BLaER1 (cell line): Measurements from ENCODE around the gene TMEM178B.
"Not testable (repeated sequence)": the region's sequence is repeated elsewhere in the genome, so short reads cannot be mapped to it uniquely, and the experiment has no call there.

Experiments used
- H3K27ac ChIP-seq: shearing (Covaris generic); formaldehyde crosslinking; 2 replicates; pipeline ENCODE4 v1.8.1; 2022
- H3K27me3 ChIP-seq: shearing (Covaris generic); formaldehyde crosslinking; 2 replicates; pipeline ENCODE4 v1.8.1; 2022
- H3K36me3 ChIP-seq: shearing (Covaris generic); formaldehyde crosslinking; 2 replicates; pipeline ENCODE4 v1.8.1; 2022
- H3K4me1 ChIP-seq: shearing (Covaris generic); formaldehyde crosslinking; 2 replicates; pipeline ENCODE4 v1.8.1; 2022
- H3K4me2 ChIP-seq: shearing (Covaris generic); formaldehyde crosslinking; 2 replicates; pipeline ENCODE4 v1.8.1; 2022
- H3K4me3 ChIP-seq: shearing (Covaris generic); formaldehyde crosslinking; 2 replicates; pipeline ENCODE4 v1.8.1; 2022
- H3K9ac ChIP-seq: shearing (Covaris generic); formaldehyde crosslinking; 2 replicates; pipeline ENCODE4 v1.8.1; 2022
- H3K9me3 ChIP-seq: shearing (Covaris generic); formaldehyde crosslinking; 2 replicates; pipeline ENCODE4 v1.8.1; 2022
- H4K20me1 ChIP-seq: shearing (Covaris generic); formaldehyde crosslinking; 2 replicates; pipeline ENCODE4 v1.8.1; 2022
- Cebpa-rat ChIP-seq: shearing (Covaris generic); IDR thresholded peaks from 2 replicates; pipeline ENCODE4 v1.8.1; 2022

Gene TMEM178B

DNA sequence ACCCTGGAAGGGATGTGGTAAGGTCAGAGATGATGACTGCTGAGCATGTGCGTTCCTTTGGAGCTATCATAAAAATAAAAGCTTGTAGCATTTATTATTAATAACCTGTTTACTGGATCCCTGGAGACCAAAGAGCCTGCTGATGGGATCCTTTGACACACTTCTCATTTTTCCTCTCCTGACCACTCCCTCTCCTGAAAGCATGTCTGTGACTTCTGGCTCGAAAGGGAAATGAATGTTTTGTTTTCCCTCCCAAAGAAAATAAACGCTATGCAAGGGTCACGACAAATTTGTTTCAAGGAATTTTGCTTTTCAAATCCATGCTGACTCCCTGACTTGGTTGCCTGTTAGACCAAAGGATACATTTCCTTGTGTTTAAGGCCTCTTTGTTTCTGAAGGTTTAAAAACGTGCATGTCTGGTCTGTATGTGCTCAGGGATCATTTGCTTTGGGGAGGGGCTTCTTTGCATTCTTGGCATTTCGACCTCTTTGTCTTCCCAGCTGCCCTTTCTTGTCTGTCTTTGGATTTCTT is 292.3 kb downstream of the TMEM178B start:
- Histone ChIP-seq H3K9me3 (no peaks in the 10 kb centered on the region), H3K4me3 (no peak overlapping the region), H3K36me3 (no peaks in the 10 kb centered on the region), H4K20me1 (no peaks in the 10 kb centered on the region), H3K4me2 (no peak overlapping the region), H3K4me1 (no peaks in the 10 kb centered on the region), H3K27ac (no peak overlapping the region), H3K27me3 (no peaks in the 10 kb centered on the region), H3K9ac (no peak overlapping the region)
- TF ChIP-seq Cebpa-rat, result no peak

DNA sequence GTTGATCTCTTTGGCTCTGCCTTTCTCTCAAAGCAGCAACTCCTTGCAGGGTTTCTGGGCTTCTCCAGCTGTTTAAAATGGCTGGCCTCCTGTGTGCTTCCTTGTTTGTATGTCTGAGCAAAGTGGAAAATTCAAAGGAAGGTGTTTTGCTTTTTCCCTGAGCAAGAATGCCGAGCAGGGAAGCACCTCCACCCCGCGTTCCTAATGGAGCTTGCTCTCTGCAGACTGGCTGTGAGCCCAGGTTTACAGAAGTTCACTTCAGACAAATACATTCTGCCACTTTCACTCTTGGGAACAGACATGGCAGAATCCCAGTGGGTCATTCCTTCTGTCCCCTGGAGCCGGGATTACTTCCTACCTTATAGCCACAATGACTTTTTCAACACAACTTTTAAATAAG is 295.6 kb downstream of the TMEM178B start:
- Histone ChIP-seq H3K27me3 (no peaks in the 10 kb centered on the region), H3K4me3 (no peak overlapping the region), H3K4me2 (no peak overlapping the region)

DNA sequence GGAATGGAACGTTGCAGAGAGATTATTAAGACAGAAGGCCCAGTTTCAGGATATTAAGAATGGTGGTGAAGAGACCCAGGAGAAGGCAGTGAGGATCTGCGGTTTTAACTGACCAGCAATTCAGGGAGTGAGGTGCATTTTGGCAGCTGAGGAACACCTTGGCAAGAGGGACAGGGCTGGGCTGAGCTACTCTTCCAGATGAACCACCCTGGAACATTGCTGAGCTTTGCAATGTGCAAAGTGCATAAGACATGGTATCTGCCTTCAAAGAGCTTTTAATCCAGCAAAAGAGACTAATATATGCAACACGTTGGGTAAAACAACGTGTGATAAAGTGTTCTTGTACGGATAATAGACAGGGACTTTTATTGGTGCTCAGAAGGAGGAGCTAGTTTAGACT is 296.3 kb downstream of the TMEM178B start:
- TF ChIP-seq Cebpa-rat, result no peak
- Histone ChIP-seq H4K20me1 (no peaks in the 10 kb centered on the region), H3K27ac (no peak overlapping the region), H3K27me3 (no peaks in the 10 kb centered on the region), H3K4me1 (0 out of 2 replicates have a peak, but pooled peaks cover under 1% of the 10 kb centered on the region), H3K4me2 (no peak overlapping the region), H3K9ac (no peak overlapping the region), H3K4me3 (no peak overlapping the region), H3K36me3 (no peaks in the 10 kb centered on the region), H3K9me3 (no peaks in the 10 kb centered on the region)

More for the DNA sequence above, 295.6 kb downstream of the TMEM178B start:
- Histone ChIP-seq H3K36me3 (no peaks in the 10 kb centered on the region), H3K9ac (no peak overlapping the region), H4K20me1 (no peaks in the 10 kb centered on the region), H3K9me3 (no peaks in the 10 kb centered on the region), H3K4me1 (no peaks in the 10 kb centered on the region), H3K27ac (no peak overlapping the region)
- no peak for TF ChIP-seq Cebpa-rat

DNA sequence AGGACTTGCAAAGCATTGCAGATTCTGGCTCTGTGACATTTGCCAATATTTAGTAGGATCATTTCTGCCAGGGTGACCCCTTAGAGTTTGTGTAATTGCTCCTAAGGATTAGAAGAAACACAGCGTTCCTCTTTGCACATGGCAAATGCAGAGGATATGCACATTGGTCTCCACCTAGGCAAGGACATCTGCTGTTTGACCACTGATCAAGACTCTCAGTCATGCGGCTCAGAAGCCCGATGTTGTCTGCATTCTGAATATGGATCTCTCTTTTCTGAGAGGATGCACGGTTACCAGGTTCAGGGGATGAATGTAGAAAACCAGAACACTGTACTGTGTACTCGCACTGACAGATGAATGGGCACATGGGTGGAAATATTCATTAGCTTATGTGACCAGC is 296.8 kb downstream of the TMEM178B start:
- Histone ChIP-seq H3K27me3 (no peaks in the 10 kb centered on the region), H4K20me1 (no peaks in the 10 kb centered on the region), H3K36me3 (no peaks in the 10 kb centered on the region), H3K9ac (no peak overlapping the region), H3K4me3 (no peak overlapping the region), H3K27ac (no peak overlapping the region), H3K4me2 (no peak overlapping the region), H3K4me1 (peaks cover 5% of the 10 kb centered on the region; the same call in 1 of the 2 replicates), H3K9me3 (no peaks in the 10 kb centered on the region)
- TF ChIP-seq Cebpa-rat, result no peak

DNA sequence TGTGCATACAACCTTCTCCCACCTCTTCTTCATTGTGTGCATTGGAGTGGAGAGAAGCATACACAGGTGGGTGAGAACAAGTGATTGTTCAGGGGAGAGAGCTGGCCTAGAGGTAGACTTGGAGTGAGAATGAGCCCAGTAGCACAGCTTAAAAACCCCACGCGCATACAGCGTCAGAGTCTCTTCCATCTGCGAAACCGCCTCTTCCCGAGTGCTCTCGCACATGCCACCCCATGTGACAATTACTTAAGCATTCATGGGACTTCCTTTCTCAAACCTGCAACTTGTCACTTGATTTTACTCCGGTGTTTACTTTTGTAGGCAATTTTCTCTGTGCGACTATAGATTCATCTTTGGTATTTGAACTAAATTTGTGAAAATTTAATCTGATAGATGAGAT is 300.6 kb downstream of the TMEM178B start:
- no peak for TF ChIP-seq Cebpa-rat
- H3K27ac ChIP-seq, result no peak overlapping the region
- no peaks in the 10 kb centered on the region for H3K36me3 ChIP-seq
- H3K4me3 ChIP-seq, result no peak overlapping the region
- no peak overlapping the region for H3K4me2 ChIP-seq
- peaks cover 8% of the 10 kb centered on the region; the same call in 1 of the 2 replicates for H3K4me1 ChIP-seq
- H3K9me3 ChIP-seq, result no peaks in the 10 kb centered on the region
- H4K20me1 ChIP-seq, result no peaks in the 10 kb centered on the region
- no peaks in the 10 kb centered on the region for H3K27me3 ChIP-seq
- no peak overlapping the region for H3K9ac ChIP-seq

DNA sequence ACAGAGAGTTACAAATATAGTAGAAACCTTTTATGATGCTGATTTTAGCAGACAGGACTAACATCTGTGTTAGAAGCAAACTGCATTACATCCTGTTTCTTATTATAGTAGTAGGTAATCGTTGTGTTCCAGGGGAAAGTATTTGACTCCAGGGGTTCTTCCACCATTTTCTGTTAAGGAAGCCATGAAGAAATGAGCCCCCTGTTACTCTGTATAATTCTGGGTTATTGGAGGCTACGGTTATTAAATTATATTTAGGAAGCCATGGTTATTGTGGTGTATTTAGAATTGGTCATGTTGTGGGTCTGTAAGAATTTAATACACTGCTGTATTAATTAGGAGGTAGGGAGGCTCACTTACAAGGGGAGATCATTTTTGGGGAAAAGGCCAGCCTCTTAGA is 301.6 kb downstream of the TMEM178B start:
- Histone ChIP-seq H4K20me1 (no peaks in the 10 kb centered on the region), H3K9ac (no peak overlapping the region), H3K9me3 (no peaks in the 10 kb centered on the region), H3K4me1 (peaks cover 8% of the 10 kb centered on the region; the same call in 1 of the 2 replicates), H3K36me3 (no peaks in the 10 kb centered on the region), H3K27ac (no peak overlapping the region), H3K27me3 (no peaks in the 10 kb centered on the region), H3K4me3 (no peak overlapping the region), H3K4me2 (no peak overlapping the region)
- TF ChIP-seq Cebpa-rat, result no peak

DNA sequence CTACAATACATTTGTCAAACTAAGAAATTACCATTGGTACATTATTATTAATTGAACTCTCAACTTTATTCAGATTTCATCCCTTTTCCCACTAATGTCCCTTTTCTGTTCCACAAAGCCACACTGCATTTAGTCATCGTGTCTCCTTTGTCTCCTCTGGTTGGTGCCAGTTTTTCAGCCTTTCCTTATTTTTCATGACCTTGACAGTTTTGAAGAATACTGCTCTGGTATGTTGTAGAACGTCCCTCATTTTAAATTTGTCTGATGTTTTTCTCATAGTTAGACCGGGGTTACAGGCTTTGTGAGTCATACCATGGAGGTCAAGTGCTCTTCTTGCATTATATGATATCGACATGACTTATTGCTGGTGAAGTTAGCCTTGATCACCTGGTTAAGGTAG is 304.0 kb downstream of the TMEM178B start:
- peaks cover 8% of the 10 kb centered on the region; the same call in 1 of the 2 replicates for H3K4me1 ChIP-seq
- H3K4me2 ChIP-seq, result no peak overlapping the region
- no peak for TF ChIP-seq Cebpa-rat
- H3K27me3 ChIP-seq, result no peaks in the 10 kb centered on the region
- H3K27ac ChIP-seq, result no peak overlapping the region
- H3K9me3 ChIP-seq, result no peaks in the 10 kb centered on the region
- H3K4me3 ChIP-seq, result no peak overlapping the region
- no peaks in the 10 kb centered on the region for H4K20me1 ChIP-seq
- H3K9ac ChIP-seq, result no peak overlapping the region
- H3K36me3 ChIP-seq, result no peaks in the 10 kb centered on the region

DNA sequence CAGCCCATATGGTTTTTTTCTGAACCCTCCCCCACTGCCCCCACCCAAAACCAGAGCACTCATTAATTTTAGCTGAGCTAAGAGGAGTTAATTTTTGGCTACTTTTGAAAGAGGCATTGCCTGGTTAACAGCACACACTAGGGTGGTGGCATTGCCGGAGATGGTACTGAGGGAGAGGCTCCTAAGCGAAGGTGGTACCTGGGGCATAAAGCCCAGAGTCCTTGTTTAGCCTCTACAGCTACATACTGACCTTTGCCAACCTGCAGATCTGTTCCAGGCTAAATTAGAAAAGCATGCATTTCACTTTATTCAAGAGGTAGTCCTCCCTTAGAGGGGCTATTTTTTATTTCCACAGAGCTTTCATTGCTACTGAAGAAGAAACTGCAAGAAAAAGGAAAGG is 304.5 kb downstream of the TMEM178B start:
- H3K27ac ChIP-seq, result no peak overlapping the region
- no peaks in the 10 kb centered on the region for H4K20me1 ChIP-seq
- no peaks in the 10 kb centered on the region for H3K9me3 ChIP-seq
- H3K4me3 ChIP-seq, result no peak overlapping the region
- no peaks in the 10 kb centered on the region for H3K27me3 ChIP-seq
- TF ChIP-seq Cebpa-rat, result no peak
- H3K9ac ChIP-seq, result no peak overlapping the region
- H3K4me1 ChIP-seq, result peaks cover 8% of the 10 kb centered on the region; the same call in 1 of the 2 replicates
- no peaks in the 10 kb centered on the region for H3K36me3 ChIP-seq
- H3K4me2 ChIP-seq, result no peak overlapping the region

DNA sequence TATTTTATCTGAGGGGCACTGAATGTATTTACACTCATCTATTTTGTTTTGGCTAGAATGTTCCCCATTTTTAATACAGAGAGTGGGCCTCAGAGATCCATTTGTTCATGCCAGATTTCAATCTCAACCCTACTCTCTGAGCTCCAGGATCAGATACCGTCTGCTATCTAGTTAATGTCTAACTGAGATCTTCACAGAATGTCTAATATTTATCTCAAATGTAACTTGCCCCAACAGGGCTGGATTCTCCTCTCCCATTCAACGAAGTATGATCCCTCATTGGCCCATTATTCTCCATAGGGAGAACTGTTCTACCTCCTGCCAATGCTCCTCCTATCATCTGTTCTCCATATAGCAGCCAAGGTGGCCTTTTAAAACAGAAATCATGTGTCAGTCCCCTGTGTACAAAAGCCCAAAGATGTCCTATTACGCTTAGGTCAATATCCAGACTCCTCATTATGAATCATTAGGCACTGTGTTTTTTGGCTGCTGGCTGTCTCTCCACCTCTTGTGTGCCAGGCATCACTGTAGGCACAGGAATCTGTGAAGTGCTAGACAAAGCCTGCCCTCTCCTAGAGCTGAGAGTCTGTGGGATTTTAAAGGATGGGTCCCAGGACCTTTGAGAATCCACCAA is 308.0 kb downstream of the TMEM178B start:
- H3K27me3 ChIP-seq, result no peaks in the 10 kb centered on the region
- no peaks in the 10 kb centered on the region for H4K20me1 ChIP-seq
- H3K27ac ChIP-seq, result no peak overlapping the region
- H3K9ac ChIP-seq, result no peak overlapping the region
- H3K4me1 ChIP-seq, result no peaks in the 10 kb centered on the region
- no peak for TF ChIP-seq Cebpa-rat
- H3K9me3 ChIP-seq, result no peaks in the 10 kb centered on the region
- no peak overlapping the region for H3K4me2 ChIP-seq
- H3K36me3 ChIP-seq, result no peaks in the 10 kb centered on the region
- H3K4me3 ChIP-seq, result no peak overlapping the region

DNA sequence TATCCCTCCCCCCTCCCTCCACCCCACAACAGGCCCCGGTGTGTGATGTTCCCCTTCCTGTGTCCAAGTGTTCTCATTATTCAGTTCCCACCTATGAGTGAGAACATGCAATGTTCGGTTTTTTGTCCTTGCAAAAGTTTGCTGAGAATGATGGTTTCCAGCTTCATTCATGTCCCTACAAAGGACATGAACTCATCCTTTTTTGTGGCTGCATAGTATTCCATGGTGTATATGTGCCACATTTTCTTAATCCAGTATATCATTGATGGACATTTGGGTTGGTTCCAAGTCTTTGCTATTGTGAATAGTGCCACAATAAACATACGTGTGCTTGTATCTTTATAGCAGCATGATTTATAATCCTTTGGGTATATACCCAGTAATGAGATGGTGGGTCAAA is 309.5 kb downstream of the TMEM178B start:
- H3K9me3 ChIP-seq, result not testable (repeated sequence)

More for the DNA sequence above, 309.5 kb downstream of the TMEM178B start:
- not testable (repeated sequence) for H4K20me1 ChIP-seq, H3K36me3 ChIP-seq, H3K27me3 ChIP-seq, H3K27ac ChIP-seq, H3K4me3 ChIP-seq, H3K4me2 ChIP-seq, H3K4me1 ChIP-seq, H3K9ac ChIP-seq
